ENCODE data around the gene TGFBR1.

The TGFBR1 gene

GRCh38 chr9:99171225-99172123, 66.6 kb downstream of the TGFBR1 start:
- DNase-seq (ENCODE audit: low spot score) = no peak

- no peak for DNase-seq (ENCODE audit: low spot score)
These were observed 67.5 kb downstream of the TGFBR1 start for GRCh38 chr9:99172124-99173091.

- no peak for DNase-seq (ENCODE audit: low spot score)
These were observed 68.9 kb downstream of the TGFBR1 start for GRCh38 chr9:99173570-99174504.

- DNase-seq (ENCODE audit: low spot score) = no peak
These were observed 71.7 kb downstream of the TGFBR1 start for GRCh38 chr9:99176527-99177013.

GRCh38 chr9:99177576-99178366, 72.9 kb downstream of the TGFBR1 start:
- no peak for DNase-seq (ENCODE audit: low spot score)

- no peak for DNase-seq (ENCODE audit: low spot score)
These were observed 74.3 kb downstream of the TGFBR1 start for GRCh38 chr9:99178912-99179872.

GRCh38 chr9:99180199-99180598, 75.3 kb downstream of the TGFBR1 start:
- DNase-seq (ENCODE audit: low spot score) = no peak

- no peak for DNase-seq (ENCODE audit: low spot score)
These were observed 75.7 kb downstream of the TGFBR1 start for GRCh38 chr9:99180662-99181061.

- DNase-seq (ENCODE audit: low spot score) = no peak
These were observed 76.3 kb downstream of the TGFBR1 start for GRCh38 chr9:99181206-99181605.

- DNase-seq (ENCODE audit: low spot score) = no peak
These were observed 76.7 kb downstream of the TGFBR1 start for GRCh38 chr9:99181621-99182020.

GRCh38 chr9:99182356-99182755, 77.4 kb downstream of the TGFBR1 start:
- no peak for DNase-seq (ENCODE audit: low spot score)

- no peak for DNase-seq (ENCODE audit: low spot score)
These were observed 78.7 kb downstream of the TGFBR1 start for GRCh38 chr9:99183616-99184015.

- no peak for DNase-seq (ENCODE audit: low spot score)
These were observed 79.2 kb downstream of the TGFBR1 start for GRCh38 chr9:99184110-99184474.

GRCh38 chr9:99184475-99185347, 79.8 kb downstream of the TGFBR1 start:
- peak; percentile 88 for DNase-seq (ENCODE audit: low spot score)

GRCh38 chr9:99185348-99185632, 80.4 kb downstream of the TGFBR1 start:
- no peak for DNase-seq (ENCODE audit: low spot score)

GRCh38 chr9:99185934-99186333, 81.0 kb downstream of the TGFBR1 start:
- no peak for DNase-seq (ENCODE audit: low spot score)

- no peak for DNase-seq (ENCODE audit: low spot score)
These were observed 82.4 kb downstream of the TGFBR1 start for GRCh38 chr9:99187311-99187710.

GRCh38 chr9:99189186-99189585, 84.3 kb downstream of the TGFBR1 start:
- no peak for DNase-seq (ENCODE audit: low spot score)

Data from AG08395 (cell line).